Body of pancreas (tissue), 4 donors: ENCODE data around the gene MRO. TPM values are rescaled to one million over a fixed set of nuclear protein-coding genes. Genes with fewer than 3 reads are reported as not detected.

ENCODE experiments used
- ATAC-seq: fragments of 150-250 bp; one replicate; pipeline ENCODE4 v1.9.1; 2016
- DNase-seq, 4 donors: peaks; one replicate each; pipeline ENCODE4 v3.0.0-alpha.2; 2019
- H3K27ac ChIP-seq, 4 donors: fragments of 200-600 bp; sonication (generic); 1 replicate in 3 of 4; 2 replicates in 1 of 4; pipeline versions ENCODE4 v1.5.1 to v1.6.1; 2016 to 2019; ENCODE audit warnings: mild to moderate bottlenecking in 1 of 4, mixed read lengths in 1 of 4, moderate library complexity in 1 of 4
- H3K27me3 ChIP-seq, 2 donors: fragments of 200-600 bp; sonication (generic); one replicate each; pipeline ENCODE4 v1.6.0; 2016; ENCODE audit warnings: mild to moderate bottlenecking in 1 of 2
- H3K36me3 ChIP-seq, 2 donors: fragments of 200-600 bp; sonication (generic); replicated peaks in 1 of 2; 2 replicates each; pipeline ENCODE4 v1.5.1; 2016; ENCODE audit warnings: low read depth in 2 of 2; ENCODE audit not compliant: insufficient read depth in 1 of 2
- H3K4me1 ChIP-seq: fragments of 200-600 bp; sonication (generic); one replicate; pipeline ENCODE4 v1.6.0; 2016
- H3K4me3 ChIP-seq, 2 donors: fragments of 200-600 bp; sonication (generic); 1 replicate in 1 of 2; 2 replicates in 1 of 2; pipeline ENCODE4 v1.5.1; 2016 to 2019
- H3K9me3 ChIP-seq, 3 donors: fragments of 200-600 bp; sonication (generic); 1 replicate in 2 of 3; 2 replicates in 1 of 3; pipeline ENCODE4 v1.5.1; 2016
- POLR2A ChIP-seq, 3 donors: fragments of 450-650 bp; IDR thresholded peaks; one replicate each; pipeline ENCODE4 v1.6.1; 2016; ENCODE audit warnings: antibody characterized with exemption in 3 of 3, mild to moderate bottlenecking in 2 of 3
- WGBS, 2 donors: methylation state at CpG; one replicate each; pipeline ENCODE4 v1.1.5; 2017; 5-methylcytosine and 5-hydroxymethylcytosine counted together
- intact Hi-C: fragments of 100-400 bp; cut with DNase I; formaldehyde crosslinking; loops from one replicate; pipeline ENCODE4 v1.15.1; 2023
- total RNA-seq, 2 donors: library from RNA; depleted of rRNA; stranded (reverse); fragments of >200 nt; gene quantifications; one replicate each; pipeline ENCODE4 v1.1.0, GENCODE V29; 2016
- TF ChIP-seq, protein P1 (sequence below), 7 experiments: fragments of 450-650 bp in 4 of 7; fragments of 200-600 bp in 3 of 7; sonication (generic) in 3 of 7; IDR thresholded peaks; one replicate each; pipeline ENCODE4 v1.5.1; 2016 to 2019; ENCODE audit warnings: antibody characterized with exemption in 7 of 7

Gene MRO
- total RNA-seq, 2 donors from 2014 or later: 0.26 to 0.66 TPM

DNA sequence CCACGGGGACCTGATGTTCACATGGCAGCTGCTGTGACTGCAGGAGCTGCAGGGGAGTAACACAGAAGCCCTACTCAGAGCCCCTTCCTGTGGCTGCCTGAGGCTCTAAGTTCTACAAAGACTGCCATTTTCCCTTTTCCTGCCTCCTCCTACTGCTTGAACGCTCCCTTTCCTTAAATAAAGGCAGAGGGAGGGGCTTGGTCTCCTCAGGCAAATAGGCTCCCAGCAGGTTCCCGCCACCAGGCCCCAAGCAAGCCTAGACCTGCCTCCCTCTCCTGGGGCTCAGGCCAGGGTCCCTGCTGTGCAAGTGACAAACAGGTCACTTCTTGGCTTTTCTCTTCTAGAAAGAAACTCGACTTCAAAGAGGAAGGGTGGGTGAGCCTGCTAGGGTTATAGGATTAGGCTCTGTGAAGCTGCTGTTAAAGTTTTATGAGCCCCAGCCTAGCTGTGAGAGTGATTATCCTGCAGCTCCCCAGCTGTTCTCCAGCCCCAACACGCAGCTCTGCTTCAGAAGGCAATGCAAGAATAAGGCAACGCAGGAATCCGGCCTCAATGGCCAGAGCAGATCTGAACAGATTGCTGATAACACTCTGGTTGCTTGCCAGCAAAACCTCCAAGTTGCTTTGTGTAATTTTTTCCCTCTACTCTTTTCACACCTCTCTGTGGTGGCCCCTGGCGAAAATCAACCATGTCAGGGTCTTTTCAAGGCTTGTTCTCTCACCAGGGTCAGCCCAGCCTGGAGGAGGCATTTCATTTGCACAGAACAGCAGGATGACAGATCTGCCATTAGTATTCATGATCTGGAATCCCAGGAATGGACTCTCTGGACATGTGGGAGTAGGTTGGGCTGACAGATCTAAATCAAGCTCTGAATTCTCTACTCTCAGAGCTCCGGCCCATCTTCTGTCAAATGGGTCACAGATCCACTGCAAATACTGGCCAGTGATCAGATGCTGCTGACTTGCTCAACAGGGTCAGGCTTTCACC is 71.3 kb downstream of the MRO start:
- Histone ChIP-seq H3K27ac (no peak overlapping the region), H3K27me3 (no peaks in the 10 kb centered on the region), H3K4me3 (no peak overlapping the region), H3K4me1 (peaks cover 3% of the 10 kb centered on the region), H3K36me3 (no peaks in the 10 kb centered on the region), H3K9me3 (no peaks in the 10 kb centered on the region)
- ATAC-seq (no peak), DNase-seq (no peak)
- intact Hi-C loops: no loop called here
- 51 to 79% methylated on average over 5 to 9 of the region's 9 CpGs for WGBS, 2 donors
- TF ChIP-seq, protein P1, sequence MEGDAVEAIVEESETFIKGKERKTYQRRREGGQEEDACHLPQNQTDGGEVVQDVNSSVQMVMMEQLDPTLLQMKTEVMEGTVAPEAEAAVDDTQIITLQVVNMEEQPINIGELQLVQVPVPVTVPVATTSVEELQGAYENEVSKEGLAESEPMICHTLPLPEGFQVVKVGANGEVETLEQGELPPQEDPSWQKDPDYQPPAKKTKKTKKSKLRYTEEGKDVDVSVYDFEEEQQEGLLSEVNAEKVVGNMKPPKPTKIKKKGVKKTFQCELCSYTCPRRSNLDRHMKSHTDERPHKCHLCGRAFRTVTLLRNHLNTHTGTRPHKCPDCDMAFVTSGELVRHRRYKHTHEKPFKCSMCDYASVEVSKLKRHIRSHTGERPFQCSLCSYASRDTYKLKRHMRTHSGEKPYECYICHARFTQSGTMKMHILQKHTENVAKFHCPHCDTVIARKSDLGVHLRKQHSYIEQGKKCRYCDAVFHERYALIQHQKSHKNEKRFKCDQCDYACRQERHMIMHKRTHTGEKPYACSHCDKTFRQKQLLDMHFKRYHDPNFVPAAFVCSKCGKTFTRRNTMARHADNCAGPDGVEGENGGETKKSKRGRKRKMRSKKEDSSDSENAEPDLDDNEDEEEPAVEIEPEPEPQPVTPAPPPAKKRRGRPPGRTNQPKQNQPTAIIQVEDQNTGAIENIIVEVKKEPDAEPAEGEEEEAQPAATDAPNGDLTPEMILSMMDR (IDR thresholded peaks at IDR 0.05): no peak
- no peak for TF ChIP-seq POLR2A (IDR thresholded peaks at IDR 0.05)

DNA sequence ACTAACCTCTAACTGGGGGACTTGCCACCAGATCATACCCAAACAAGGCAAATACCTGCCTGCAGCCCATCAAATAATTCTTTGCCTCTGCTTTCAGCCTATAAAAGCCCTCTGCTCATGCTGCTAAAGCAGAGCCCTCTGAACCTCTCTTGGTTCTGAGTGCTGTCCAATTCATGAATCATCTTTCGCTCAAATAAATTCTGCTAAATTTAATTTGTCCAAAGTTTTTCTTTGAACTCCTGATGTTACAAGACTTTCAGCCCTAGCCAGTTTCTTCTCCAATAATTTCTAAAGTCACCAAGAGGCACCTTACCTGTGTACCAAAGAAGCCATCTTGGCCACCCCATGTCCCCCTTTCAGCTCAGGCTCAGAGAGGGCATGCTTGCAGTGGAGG is 72.0 kb downstream of the MRO start:
- DNase-seq (no peak), ATAC-seq (no peak)
- Histone ChIP-seq H3K27me3 (no peaks in the 10 kb centered on the region), H3K4me3 (no peak overlapping the region), H3K4me1 (peaks cover 3% of the 10 kb centered on the region), H3K9me3 (no peaks in the 10 kb centered on the region), H3K36me3 (no peaks in the 10 kb centered on the region), H3K27ac (no peak overlapping the region)
- intact Hi-C loops: no loop called here
- TF ChIP-seq POLR2A (IDR thresholded peaks at IDR 0.05): no peak
- TF ChIP-seq, protein P1 (IDR thresholded peaks at IDR 0.05): no peak
- WGBS, 2 donors: 41 to 48% methylated on average over 1 of the region's 1 CpG

DNA sequence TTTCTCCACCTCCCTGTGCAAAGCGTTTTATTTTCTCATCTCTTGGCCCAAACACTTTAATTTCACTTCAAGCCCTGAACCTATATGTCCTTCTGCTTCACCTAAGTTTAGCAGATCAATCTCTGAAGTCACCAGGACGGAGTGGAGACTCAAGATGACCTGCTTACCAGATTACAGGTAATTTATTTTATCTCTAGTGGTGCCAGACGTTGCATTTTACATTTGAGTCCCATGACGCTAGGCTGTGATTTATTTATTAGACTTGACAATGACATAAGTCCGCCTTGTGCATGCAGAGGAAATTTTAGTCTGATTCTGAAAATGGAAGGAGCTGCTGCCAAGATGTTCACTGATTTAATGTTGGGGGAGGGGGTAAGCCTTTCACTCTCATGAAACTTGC is 73.9 kb downstream of the MRO start:
- no peak for DNase-seq
- Histone ChIP-seq H3K4me1 (peaks cover 3% of the 10 kb centered on the region), H3K9me3 (no peaks in the 10 kb centered on the region), H3K36me3 (no peaks in the 10 kb centered on the region), H3K27ac (no peak overlapping the region), H3K27me3 (no peaks in the 10 kb centered on the region), H3K4me3 (no peak overlapping the region)
- WGBS, 2 donors: 74 to 75% methylated on average over 5 of the region's 5 CpGs
- intact Hi-C loops: no loop called here
- TF ChIP-seq POLR2A (IDR thresholded peaks at IDR 0.05): no peak
- TF ChIP-seq, protein P1 (IDR thresholded peaks at IDR 0.05): no peak
- ATAC-seq: no peak

Other genes starting within 250 kb of the MRO start
- 10 to 100 TPM; 24.1 to 29.3 TPM for gene ME2, start 59.1 kb upstream of the MRO start, total RNA-seq
- 10 to 100 TPM in 1 of 2 donors, 1 to 10 TPM in 1; 9.6 to 10.2 TPM for gene ELAC1, start 148.0 kb upstream of the MRO start, total RNA-seq
- gene SMAD4, start 210.2 kb upstream of the MRO start, total RNA-seq: 100 to 1,000 TPM in 1 of 2 donors, 10 to 100 TPM in 1; 78.6 to 173 TPM